ENCODE measurements around the gene MBP.

MBP gene

GRCh38 chr18:77132369-77133050 lies at the start of gene MBP:
Gene MBP, minus strand, starts transcription at chr18:77132783. Its CDS starts 27,522 bp downstream, at chr18:77105261.
- peak; percentile 64 to 66 for DNase-seq

- DNase-seq: no peak
Measured at GRCh38 chr18:77181950-77182707, 49.5 kb upstream of the MBP start.

GRCh38 chr18:77178559-77178958 lies 46.0 kb upstream of the MBP start:
- DNase-seq: peak in 1 of 2 donors; percentile 57

GRCh38 chr18:77177009-77177408 lies 44.4 kb upstream of the MBP start:
- no peak for DNase-seq

- no peak for DNase-seq
Measured at GRCh38 chr18:77173275-77174030, 40.9 kb upstream of the MBP start.

- DNase-seq: no peak
Measured at GRCh38 chr18:77170890-77171410, 38.4 kb upstream of the MBP start.

- DNase-seq: no peak
Measured at GRCh38 chr18:77168811-77169311, 36.3 kb upstream of the MBP start.

- DNase-seq: no peak
Measured at GRCh38 chr18:77167251-77167650, 34.7 kb upstream of the MBP start.

GRCh38 chr18:77166523-77166922 lies 33.9 kb upstream of the MBP start:
- DNase-seq: no peak

GRCh38 chr18:77165503-77166188 lies 33.1 kb upstream of the MBP start:
- no peak for DNase-seq

- DNase-seq: no peak
Measured at GRCh38 chr18:77164763-77165485, 32.3 kb upstream of the MBP start.

- no peak for DNase-seq
Measured at GRCh38 chr18:77164026-77164425, 31.4 kb upstream of the MBP start.

- DNase-seq: no peak
Measured at GRCh38 chr18:77162580-77162979, 30.0 kb upstream of the MBP start.

- no peak for DNase-seq
Measured at GRCh38 chr18:77161961-77162360, 29.4 kb upstream of the MBP start.

- no peak for DNase-seq
Measured at GRCh38 chr18:77161383-77161782, 28.8 kb upstream of the MBP start.

GRCh38 chr18:77160515-77160914 lies 27.9 kb upstream of the MBP start:
- DNase-seq: no peak

- no peak for DNase-seq
Measured at GRCh38 chr18:77157312-77157711, 24.7 kb upstream of the MBP start.

GRCh38 chr18:77155031-77155430 lies 22.4 kb upstream of the MBP start:
- no peak for DNase-seq

GRCh38 chr18:77153404-77153803 lies 20.8 kb upstream of the MBP start:
- DNase-seq: no peak

GRCh38 chr18:77151772-77152520 lies 19.4 kb upstream of the MBP start:
- no peak for DNase-seq
